ENCODE results near the gene ITGA11.

DNA sequence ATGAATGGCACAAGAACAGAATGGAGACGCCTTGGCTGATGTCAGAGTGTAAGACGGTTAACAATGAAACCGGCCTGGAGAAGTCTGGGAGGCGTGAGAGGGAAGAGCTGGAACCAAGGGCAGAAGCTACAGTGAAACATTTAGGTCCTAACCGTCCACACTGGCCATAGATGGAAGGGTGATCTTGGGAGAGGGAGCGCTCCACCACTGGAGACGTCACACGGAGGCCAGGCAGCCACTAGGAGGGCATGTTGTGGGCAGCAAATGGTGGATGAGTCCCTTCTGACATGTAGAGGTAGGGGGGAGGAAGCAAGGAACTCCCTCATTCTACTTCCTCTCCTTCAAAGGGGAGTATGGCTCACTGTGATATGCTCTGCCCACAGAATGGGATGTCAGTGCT, 130.7 kb downstream of the ITGA11 start:
- TF ChIP-seq SMC3 (IDR thresholded peaks at IDR 0.05; ENCODE audit: low read depth, low read length) (no peak), CTCF (IDR thresholded peaks at IDR 0.05) (no peak)

Data from SK-N-SH (cell line).